GM21717 (cell line): ENCODE results near the gene UBXN10.

Experiments used
- ATAC-seq: cut with Tn5 transposase; IDR thresholded peaks from one replicate; pipeline ENCODE4 v1.9.1; 2021; ENCODE audit warnings: mild to moderate bottlenecking, moderate library complexity; ENCODE audit not compliant: unreplicated experiment

UBXN10 gene, protein sequence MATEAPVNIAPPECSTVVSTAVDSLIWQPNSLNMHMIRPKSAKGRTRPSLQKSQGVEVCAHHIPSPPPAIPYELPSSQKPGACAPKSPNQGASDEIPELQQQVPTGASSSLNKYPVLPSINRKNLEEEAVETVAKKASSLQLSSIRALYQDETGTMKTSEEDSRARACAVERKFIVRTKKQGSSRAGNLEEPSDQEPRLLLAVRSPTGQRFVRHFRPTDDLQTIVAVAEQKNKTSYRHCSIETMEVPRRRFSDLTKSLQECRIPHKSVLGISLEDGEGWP

DNA sequence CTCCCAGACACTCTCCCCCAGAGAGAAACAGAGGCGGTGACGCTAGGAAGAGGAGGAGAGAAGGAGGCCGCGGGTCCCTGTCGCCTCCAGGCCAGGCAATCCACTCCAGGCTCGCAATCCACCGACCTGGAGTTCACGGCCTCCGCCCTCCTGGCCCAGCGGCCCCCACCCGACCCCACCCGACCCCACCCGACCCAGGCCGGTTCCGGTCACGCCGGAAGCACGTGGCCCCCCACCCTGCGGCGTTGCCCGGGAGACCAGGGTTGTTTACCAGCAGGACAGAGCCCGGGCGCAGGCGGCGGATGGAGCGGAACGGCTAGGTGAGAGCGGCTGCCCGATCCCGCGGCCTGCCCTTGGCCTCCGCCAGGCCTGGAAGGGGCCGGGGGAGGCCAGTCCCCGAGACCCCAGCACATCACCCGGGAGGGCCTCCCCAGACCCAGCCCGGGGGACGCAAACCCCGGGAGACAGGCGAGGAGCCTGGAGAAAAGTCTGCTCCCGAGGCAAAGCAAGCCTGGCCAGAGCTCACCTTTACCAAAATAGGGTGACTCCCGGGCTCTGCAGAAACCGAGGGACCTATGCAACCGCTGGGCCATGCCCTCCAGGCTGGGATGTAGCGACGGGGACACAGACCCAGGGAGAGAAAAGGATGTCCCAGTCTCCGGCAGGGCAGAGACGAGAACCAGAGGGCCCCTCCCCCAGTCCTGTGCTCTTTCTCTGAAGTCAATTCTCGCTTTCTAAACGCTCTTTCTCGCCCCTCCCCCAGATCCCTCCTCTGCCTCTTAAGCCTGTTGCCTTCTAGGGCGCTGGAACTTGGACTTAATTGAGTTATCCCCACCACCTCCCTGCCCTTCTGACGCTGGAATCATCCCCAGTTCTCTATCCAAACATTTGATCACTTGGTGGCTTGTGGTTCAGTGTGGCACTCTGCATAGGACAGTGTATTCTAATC, at the start of gene UBXN10, which contains the start of gene PLA2G2C:
Gene UBXN10, plus strand, starts transcription at position 263 of the 949 bp plus-strand sequence. CDS start 4,466 bp downstream, outside the sequence.
Gene PLA2G2C, minus strand, starts transcription at position 685 of the 949 bp plus-strand sequence. CDS start 9,155 bp downstream, outside the sequence.
- ATAC-seq: no peak

DNA sequence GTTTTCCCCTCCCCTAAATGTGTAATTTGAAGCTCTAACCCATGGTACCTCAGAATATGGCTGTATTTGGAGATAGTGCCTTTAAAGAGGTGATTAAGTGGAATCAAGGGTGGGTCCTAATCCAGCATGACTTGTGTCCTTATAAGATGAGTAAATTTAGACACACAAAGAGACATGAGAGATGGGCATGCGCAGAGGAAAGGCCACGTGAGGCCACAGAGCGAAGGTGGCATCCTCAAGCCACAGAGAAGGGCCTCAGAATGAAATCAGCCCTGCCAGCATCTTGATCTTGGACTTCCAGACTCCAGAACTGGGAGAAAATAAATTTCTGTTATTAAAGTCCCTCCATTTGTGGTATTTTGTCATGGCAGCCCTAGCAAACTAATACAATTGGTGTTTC, 49.6 kb upstream of the UBXN10 start:
- no peak for ATAC-seq

DNA sequence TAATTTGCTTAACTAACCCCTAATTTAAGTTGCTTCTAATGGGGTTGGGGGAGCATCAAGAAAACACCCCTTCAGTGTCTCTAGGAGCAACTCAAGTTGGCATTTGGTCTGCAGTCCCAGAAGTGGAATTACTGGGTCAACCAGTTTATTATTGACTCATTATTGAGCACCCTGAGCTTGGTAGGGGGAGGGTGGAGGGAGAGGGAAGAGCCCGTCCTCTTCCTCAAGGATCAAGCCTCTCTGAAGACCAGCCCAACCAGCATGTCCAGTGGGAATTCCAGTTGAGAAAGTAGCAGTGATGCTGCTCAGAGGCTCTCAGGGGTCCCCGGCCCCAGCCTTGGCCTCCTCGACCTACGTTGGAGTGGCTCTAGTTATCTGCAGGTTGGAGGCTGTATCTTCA, 48.8 kb upstream of the UBXN10 start:
- ATAC-seq: no peak

DNA sequence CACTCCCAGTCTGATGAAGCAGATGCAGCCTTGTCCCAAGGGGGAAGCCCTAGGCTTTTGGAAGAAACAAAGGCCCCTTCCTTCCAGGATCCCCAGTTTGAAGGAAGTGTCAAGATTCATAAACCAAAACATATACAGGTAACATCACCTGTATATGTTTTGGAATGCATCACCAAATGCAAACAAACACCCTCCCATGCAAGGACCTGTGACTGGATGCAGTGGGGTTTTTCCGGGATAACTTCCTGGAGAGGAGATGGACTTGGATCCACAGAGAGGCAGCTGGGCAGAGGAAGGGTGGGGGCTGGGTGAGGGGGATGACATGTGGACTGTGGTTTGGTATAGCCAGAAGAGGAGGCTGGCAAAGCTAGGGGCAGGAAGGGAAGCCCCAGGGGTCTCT, 48.3 kb upstream of the UBXN10 start:
- no peak for ATAC-seq

DNA sequence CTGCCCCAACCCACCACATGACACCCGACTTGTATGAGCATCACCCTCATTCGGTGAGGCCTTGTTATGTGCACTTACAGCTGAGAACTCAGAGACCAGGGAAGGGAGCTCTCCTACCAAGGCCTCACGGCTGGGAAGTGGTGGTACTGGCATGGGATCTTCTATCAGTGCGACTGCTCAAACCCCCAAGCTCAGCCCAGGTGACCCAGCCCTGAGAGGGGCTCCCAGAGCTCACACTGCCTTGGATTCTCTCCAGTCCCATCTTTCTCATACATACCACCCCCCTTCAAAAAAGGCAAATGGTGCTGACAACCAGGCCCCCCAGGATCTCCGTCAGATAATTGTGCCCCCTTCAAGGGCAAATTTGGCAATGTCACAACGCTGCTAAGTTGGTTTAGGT, 47.5 kb upstream of the UBXN10 start:
- no peak for ATAC-seq

DNA sequence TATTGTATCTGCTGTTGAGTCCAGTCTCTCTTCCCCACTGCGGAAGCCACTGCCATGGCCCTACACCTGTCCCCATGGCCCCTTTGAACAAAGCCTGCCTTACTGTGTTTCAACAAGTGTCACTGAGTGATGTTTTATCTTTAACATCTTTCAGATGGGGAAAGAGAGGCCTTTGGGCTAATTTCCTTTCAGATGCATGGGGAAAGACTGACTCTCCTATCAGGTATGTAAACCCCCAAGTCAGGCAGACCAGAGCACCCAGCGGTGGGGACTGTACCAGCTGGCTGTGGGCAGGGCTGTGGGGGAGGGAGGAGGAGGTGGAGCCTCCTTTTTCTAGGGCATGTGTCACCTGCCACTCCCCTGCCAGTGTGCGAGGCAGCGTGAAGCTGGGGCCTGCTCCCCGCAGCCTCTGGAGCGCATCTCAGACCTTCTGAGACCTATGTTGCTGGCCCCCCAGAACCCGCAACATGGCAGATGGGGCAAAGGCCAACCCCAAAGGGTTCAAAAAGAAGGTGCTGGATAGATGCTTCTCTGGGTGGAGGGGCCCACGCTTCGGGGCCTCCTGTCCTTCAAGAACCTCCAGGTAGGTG, 46.8 kb upstream of the UBXN10 start, which contains the start of gene PLA2G2F:
Gene PLA2G2F, plus strand, starts transcription at position 363 of the 590 bp plus-strand sequence. Its CDS starts 105 bp downstream, at position 468.
- ATAC-seq: no peak

DNA sequence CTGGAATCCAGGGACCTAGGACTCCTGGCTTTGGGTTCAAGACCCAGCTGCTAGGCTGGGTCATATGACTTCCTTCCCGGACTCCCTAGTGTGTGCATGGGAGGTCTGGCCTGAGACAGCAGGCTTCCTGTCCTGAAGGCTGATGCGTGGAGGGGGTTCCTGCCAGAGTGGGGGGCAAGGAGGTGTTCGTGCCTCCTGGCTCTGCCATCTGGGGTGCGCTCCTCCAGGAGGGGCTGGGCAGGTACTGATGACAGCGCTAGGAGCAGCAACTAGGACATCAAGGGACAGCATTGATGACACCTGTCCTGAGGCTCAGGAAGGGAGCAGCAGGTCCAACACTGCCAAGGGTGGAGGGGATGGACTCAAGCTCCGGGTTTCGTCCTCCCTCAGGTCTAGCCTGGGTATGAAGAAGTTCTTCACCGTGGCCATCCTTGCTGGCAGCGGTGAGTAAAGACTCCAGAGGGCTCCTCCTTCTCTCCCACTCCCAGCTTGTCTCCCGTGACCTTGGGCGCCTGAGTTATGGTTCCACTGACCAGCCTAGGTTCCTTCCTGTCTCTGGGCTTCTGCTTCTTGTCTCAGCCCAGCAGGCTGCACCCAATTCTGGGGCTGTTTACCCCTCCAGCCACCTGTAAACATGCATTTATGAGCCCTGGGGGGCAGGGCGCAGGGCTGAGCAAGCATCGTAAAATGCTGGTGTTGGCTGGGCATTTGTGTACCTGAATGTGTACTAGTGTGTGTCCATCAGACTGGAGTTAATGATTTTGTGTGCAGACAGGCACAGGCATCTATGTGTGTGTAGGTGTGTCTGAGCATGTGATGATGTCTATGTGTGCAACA, 45.9 kb upstream of the UBXN10 start:
- ATAC-seq: no peak

DNA sequence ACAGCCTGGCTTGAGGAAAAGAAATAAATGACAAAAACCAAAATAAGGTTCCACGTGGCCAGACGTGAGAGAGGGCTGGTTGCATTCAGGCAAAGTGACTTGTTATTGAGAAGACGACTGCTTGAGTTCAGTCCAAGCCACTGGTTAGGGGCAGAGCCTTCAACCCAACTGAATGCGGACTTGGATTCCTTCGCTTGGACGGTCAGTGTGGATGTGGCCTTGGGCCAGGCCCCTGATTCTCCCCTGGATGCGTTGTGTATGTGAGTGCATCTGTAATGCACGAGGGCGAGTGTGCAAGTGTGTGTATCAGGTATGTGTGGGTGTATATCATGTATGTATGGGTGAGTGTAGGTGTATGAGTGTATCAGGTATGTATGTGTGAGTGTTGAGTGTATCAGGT, 44.9 kb upstream of the UBXN10 start:
- no peak for ATAC-seq

DNA sequence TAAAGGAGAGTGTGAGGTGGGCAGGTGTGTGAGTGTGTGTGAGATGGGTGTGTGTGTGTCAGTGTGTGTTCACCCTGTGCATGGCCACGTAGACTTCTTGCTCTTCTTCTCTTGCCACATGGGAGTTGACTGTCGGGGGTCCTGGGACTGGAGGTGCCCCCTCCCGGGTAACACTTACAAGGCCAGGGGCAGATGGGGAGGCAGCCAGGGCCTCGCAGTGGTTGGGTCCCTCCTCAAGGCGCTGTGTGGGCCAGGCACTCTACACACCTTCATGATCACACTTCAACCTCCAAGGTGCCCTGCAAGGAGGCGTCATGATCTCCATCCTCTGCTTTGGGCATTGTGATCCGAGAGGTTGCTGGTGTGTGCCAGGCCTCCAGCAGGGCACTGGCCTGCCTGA, 44.4 kb upstream of the UBXN10 start:
- no peak for ATAC-seq

DNA sequence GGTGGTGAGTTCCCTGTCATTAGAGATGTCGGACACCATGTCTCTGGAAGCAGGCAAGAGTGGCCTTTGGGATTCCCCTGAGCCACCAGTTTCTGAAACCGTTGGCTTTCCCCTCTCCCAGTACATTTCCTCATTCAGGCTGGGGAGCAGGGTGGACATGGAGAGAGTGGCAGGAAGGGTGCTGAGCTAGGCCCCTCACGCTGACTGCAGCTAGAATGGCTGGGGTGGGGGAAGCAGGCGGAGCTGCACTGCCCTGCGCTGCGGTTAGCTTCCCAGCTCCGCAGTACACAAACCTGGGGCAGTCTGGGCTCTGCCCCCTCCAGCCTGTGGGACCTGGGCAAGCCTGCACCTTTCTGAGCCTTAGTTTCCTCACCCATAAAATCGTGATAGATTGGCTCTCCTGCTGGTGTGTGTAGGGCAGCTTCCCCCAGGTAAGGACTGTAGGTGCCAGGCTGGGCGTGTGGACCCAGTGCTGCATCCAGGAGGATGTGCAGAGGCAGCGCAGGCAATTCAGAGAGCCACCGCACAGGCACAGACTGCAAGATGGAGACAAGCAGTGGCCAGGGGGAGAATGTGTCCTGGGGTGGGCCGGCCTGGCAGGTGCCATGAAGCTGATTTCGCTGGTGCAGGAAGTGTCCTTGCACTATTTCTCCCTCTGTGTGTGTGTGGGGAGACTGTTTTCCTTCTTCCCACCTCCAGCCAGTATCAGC, 43.7 kb upstream of the UBXN10 start:
- no peak for ATAC-seq

DNA sequence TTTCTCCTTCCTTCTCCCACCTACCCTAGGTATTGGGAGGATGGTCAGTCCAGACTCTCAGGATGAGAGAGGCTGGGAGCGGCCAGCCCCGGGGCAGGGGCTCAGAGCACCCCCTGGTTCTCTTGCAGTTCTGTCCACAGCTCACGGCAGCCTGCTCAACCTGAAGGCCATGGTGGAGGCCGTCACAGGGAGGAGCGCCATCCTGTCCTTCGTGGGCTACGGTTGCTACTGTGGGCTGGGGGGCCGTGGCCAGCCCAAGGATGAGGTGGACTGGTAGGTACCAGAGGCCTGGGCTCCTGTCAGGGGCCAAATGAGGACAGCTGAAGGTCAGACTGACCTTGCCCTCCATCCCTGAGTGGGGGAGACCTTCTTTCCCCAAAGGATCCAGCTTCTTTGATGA, 42.6 kb upstream of the UBXN10 start:
- ATAC-seq: no peak

DNA sequence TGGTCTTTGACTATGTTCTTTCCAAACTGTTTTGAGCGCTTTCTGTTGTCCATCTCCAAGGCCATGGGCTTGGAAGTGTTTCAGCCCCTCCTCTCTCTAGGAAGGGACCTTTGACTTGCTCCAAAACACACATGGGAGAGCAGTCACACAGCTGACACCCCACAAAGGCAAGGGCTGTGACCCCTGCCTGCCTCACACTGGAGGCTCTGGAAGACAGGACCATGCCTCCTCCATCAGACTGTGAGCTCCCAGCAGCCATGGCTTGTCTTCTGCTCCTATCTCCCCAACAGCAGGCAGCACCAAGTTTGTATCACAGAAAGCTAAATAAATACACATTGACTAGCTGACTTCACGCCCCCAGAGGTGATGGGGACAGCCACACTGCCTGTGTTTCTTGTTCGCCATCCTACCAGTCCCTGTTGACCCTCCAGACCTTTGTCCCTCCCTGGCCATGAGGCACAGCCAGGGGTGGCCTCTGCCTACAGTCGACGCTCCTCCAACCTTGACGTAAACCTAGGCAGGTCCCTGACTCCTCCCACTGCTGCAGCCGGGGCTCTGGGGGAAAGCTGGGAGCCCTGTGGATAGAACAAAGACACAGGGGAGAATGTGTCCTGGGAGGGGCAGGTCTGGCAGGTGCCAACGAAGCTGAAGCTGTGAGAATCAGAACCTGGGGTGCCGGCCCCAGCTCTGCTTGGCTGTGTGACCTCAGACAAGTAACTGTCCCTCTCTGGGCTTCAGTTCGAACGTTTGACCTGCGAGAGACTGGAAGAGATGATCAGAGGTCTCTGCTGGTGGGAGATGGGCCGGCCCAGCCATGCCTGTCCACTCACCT, 41.9 kb upstream of the UBXN10 start:
- ATAC-seq: no peak

DNA sequence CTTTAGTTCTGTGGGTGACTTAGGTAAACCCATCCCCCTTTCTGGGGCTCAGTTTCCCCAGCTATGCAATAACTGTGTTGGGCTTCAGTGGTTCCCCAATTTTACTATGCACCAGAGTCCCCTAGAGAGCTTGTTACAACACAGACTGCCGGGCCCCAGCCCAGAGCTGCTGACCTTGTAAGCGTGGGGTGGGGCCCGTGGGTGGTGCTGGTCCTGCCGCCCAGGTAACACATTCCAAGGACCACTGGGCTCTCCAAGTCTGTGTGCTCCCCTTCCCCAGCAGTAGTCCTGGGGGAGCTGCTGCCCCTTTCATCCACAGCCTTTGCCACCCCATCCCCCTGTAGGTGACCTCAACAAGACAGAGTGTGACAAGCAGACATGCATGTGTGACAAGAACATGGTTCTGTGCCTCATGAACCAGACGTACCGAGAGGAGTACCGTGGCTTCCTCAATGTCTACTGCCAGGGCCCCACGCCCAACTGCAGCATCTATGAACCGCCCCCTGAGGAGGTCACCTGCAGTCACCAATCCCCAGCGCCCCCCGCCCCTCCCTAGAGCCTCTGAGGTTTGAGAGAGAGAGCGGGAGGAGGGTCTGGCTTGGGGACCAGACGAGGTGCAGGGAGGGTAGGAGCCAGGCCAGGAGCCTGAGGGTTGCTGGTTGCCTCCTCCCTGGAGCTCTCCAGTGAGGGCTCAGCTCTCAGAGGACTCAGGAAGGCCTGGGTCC, 37.9 kb upstream of the UBXN10 start:
- ATAC-seq: no peak

DNA sequence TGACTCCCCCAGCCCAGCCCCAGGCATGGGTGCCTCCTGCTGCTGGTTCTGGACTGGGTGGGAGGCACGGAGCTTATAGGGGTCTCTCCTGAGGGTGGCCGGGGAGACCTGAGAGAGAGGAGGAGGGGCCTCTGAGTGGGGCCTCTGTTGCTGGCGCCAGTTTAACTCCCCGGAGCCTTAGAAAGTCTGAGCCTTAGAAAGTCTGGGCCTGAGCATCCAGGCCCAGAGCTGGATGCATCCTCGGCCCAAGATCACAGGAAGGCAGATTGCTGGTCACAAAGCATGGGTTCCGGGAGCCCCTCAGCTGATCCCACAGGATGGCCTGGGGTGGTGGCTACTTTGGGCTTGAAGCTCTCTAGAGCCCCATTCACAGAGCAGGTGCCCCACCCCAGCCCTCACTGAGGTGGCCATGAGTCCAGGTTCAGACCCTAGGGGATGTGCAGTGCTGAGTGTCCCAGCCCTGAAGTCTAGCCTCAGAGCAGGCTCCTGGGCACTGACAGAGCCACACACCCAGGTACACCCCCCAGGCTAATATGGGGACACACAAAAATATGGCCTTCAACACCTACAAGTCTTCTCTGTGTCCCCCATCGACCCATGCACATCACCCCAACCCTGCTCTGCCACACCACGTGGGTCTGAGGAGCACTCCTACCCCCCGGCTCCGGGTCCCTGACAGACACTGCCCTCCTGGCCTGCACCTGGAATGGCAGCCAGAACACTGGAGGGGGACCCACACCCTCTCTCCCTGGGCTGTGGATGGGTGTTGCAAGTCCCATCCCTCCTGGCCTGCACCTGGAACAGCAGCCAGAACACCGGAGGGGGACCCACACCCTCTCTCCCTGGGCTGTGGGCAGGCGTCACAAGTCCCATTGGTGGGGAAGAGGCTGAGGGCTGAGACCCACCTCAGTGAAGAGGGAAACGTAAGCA, 37.1 kb upstream of the UBXN10 start:
- ATAC-seq: no peak

DNA sequence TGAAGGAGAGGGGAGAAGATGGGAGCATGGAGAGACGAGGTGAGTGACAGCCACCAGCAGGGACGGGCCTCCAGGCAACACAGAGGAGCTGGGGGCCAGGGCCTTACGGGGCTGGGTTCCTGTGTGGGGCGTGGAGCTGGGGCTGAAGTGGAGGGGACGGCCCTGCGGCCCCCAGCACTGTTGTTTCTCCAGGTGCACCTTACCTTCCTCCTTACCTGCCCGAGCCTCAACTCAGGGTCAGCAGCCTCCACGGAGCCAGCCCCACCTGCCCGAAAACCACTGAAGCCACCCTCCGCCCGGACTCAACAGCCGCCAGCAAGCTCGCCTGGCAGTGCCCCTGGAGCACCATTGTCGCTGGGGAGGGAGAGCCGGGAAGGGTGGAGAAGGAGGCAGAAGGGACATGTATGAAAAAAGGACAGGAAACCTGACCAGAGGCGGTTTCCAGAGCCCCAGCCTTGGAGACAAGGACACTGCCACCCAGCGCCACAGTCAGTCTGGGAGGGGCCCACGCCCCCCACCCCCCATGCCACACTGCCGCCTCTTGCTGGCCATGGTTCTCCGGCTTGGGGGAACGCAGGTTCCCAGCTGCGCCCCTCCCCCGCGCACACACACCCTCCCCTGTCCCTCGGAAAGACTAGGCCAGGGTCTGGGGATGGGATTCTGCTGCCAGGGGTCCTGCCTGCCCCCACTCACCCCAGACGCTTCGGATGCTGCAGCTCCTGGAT, 36.1 kb upstream of the UBXN10 start:
- no peak for ATAC-seq

DNA sequence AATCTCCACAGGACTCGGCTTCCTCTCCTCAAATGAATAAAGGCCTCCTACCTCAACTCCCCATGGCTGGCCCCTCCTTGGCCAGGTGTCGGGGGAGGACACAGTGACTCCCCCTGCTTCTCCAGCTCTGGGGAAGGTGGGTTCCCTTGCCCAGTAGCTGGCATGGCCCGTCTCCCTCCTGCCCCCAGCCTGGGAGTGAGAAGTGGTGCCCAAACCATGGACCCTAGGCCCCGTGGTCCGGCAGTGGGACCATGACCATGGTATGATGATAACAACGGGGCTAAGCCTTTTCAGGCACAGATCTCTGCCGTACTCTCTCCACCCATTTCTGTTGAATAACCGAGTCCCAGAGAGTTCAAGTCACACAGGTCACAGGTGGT, 35.6 kb upstream of the UBXN10 start:
- ATAC-seq: no peak

DNA sequence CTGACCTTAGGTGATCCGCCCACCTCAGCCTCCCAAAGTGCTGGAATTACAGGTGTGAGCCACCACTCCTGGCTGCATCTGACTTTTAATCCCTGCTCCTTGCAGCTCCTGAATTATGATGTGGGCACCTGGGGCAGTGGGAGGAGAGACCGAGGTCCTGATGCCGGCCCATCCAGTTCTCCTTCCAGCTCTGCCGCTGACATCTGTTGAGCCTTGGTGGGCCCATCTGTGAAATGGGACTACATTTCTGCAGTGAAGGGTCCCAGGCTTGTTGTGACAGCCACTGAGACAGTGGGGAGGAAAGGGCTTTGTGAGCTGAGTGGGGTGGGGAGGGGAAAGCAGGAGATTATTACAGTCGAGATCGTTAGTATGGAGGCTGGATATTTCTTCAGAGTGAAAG, 34.9 kb upstream of the UBXN10 start:
- ATAC-seq: no peak
